UCSD-AML1 (cell line): ENCODE results near the gene GLYATL1B.
A peak's percentile ranks its signal among the peaks of the same experiment; 100 is the strongest.
"Not testable (repeated sequence)": the region's sequence is repeated elsewhere in the genome, so short reads cannot be mapped to it uniquely, and the experiment has no call there.

ENCODE experiments used
- DNase-seq: peaks from one replicate; lab custom pipeline; 2025; ENCODE audit not compliant: unreplicated experiment; lab: John Stamatoyannopoulos, UW

The GLYATL1B gene

DNA sequence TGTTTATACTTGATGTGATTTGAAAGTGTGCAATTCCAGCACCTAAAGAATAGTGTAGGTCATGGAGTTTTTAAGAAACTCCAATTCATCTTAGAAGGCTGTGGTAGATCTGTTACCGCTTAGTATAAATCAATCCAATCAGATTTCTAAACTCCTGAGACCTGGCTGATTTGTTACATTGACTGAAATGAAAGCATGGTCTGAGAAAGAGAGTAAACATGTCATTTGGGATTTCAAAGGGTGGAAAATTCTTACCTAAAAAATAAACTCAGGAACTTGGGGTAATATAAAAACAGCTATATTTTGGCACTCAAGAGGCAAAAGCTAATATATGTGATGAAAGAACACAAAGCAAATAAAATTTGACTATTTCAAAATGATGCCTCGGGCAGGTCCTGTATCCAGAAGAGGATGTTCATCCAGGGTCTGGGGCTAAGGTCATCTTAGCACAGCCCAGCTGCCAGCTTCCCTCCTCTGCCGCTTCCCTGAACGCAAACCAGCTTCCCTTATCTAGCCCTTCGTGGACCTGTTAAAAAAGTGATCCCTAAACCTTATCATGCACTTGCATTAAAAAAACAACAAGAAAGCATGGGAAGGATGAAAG lies 10.0 kb downstream of the GLYATL1B start:
- not testable (repeated sequence) for DNase-seq

DNA sequence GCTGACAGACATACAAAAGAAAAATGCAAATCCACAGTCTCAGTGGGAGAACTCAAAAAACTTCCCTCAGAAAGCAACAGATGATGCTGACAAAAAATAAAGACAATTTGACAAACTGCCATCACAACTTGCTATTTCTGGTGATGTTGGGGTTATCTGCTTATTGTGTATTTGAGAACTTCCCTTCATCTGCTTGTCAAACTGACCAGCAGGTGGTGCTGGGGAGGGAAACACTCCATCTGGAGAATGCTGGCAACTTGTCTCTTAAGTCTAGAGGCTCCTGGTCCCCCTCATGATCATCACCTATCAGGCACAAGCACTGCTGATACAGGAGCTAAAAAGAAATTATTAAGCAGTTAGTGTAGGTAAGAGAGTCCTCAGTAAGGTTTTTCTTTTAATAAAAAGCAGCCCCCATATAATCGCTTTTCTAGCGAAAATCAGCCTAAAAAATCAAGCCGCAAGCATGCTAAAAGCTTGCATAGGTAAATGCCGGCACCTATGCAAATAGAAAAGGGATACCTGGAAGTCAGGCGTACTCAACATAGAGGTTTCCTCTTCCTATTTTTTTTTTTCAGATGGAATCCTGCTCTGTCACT lies 11.1 kb downstream of the GLYATL1B start:
- DNase-seq: peak; percentile 22

DNA sequence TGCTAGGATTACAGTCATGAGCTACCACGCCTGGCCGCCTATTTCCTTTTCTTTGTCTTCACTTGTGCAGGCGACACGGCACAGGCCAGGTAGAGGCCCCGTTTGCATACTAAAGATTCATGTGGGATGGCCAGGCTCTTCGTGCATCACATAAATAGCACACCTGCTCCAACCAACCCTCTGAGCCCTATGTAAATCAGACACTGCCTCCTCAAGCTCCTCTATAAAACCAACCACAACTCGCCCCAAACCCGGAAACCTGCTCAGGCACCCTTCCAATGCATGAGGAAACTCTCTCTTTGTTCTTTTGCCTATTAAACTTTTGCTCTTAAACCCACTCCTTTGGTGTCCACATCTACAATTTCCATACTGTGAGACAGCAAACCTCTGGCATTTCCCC lies 11.8 kb downstream of the GLYATL1B start:
- not testable (repeated sequence) for DNase-seq

DNA sequence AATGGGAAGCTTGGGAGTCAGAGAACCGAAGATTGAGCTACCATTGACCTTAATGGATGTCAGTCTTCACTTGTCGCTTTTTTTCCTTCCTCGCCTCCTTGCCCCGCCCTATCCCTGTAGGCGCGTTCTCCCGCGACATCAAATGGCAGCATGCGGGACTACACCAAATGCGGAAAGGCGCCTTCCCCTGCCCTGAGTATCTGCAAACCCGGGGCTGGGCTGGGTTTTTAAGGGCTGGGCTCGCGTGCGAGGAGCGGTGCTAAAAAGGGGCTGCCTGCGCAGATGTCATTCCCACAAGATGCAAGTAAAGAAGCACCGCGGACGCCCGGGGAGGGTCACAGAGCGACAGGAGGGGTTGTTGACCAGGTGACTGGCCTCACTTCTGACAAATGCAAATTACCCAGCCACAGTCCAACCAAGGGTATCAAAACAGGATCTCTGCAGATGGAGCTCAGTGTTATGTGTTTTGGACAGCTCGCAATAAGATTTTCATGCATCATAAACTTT lies 16.2 kb downstream of the GLYATL1B start:
- peak; percentile 41 for DNase-seq

DNA sequence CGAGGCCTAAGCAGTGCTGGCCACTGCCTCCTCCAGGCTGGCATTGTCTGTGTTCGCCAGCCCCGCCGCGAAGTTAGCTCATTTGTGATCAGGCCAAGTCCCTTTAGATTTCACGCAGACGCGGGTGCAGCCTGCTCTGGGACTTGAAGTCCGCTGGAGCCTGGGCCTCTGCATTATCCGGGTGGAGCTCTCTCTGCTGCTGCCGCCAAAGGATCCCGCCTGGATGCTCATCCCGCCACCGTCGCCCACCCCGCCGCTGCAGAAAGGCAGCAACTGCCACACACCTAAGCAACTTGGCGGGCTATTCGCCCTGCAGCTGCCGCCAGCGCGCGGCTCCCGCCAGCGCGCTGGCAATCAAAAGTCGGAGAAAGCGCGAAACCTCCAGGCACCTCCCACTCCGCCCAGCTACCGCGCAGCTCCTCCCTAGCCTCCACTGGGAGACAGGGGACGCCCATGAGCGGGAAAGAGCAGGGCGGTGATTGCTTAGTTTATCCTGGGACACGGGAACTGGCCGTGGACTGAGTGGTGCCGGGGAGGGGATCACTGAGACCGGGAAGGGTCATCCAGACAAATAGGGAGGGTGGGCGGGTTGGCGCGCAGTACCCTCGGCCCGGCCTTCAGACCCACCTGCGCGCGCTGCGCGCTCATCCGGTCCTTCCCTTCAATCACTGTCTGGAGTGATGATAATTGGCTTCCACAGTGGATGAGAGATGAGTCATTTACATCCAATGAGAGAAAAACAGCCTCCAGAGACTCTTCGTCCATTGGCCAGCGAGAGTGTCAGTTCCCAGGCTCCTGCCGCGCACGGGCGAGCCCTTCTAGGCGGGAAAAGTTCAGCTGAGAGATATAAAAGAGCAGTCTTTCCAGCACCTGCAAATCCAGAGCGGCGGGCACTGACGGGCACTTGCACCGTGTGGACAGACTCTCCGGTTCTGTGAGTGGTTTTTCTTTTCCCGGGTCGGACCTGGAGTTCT lies 20.5 kb downstream of the GLYATL1B start, which contains the start of gene FAM111B:
TSS of gene FAM111B (plus strand) at position 875 of the 974 bp plus-strand sequence. CDS start 2,389 bp downstream, outside the sequence.
- DNase-seq: no peak

DNA sequence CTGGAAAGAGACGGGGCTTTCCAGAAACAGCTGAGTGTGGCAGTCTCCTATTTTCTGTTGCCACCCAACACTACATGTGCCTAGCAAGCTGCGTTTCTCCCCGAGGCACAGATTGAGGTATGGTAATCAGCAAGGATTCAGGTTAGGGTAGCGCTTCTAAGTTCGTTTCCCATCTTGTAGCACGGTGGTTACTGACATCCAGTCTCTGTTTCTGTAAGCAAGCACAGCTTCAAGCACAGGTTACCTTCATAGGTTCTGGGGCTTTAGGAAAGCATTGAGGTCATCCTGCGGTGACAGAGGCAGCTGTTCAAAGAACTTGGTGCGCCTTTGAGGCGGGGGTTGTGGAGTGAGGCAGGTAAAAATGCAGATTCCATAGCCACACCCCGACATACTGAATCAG lies 21.6 kb downstream of the GLYATL1B start:
- DNase-seq: not testable (repeated sequence)

DNA sequence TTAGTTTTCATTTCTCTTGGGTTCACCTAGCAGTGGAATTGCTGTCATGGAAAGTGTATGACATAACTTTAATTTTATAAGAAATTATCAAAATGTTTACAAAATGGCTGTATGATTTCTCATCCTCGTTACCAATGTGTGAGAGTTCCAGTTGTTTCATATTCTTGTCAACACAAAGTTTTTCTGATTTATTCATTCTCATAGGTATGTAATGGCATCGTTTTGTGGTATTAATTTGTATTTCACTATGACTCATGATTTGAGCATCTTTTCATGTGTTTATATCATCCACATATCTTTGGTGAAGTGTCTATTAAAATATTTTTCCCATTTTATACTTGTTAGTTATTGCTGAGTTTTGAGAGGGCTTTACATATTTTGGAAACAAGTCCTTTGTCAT lies 26.4 kb downstream of the GLYATL1B start:
- no peak for DNase-seq

DNA sequence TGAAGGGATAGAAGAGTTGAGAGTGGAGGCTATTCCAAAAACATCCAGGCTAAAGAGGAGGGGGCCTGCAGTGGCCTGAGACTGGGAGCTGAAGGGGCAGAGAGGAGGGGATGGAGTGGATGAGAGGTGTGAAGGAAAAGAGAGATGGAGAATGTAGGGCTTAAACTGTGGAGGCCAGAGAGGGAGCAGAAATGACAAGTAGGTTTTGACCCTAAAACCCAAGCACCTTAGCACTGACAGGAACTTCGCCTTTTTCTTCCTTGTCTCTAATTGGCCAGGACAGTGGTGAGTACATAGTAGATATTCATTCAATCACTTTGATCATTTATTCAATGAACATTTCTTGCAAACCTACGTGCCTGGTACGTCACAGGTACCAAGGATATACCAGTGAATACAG lies 28.2 kb downstream of the GLYATL1B start:
- DNase-seq: no peak

DNA sequence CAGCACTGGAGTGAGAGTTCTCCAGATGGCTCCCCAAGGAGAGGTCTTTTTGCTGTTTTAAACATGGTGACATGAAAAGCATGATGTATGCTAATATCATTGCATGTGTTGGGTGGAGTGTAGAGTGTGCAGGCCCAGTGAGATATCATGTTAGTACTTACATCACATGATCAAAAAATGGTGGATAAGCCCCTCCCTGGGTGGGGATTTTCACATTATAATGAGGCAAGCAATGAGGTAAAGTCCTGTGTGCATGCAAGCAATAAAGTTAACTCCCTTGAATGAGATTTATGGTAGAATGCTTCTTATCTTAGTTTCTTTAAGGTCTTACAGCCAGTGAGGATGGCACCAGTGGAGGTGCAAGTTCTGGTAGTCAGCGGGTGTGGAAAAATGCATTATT lies 29.4 kb downstream of the GLYATL1B start:
- DNase-seq: no peak

DNA sequence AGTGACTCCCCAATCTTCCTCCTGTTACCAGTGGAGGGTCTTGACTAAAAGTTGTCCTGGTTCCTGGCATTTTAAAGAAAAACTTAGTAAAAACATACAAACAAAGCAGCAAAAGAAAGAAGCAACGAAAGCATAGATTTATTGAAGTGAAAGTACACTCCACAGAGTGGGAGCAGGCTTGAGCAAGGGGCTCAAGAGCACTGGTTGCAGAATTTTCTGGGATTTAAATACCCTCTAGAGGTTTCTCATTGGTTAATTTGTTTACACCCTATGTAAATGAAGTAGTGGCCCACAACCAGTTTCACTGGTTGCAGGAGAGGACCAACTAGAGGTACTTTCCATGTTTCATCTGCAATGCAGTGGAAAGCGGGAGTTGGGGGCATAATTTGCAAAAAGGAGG lies 31.7 kb downstream of the GLYATL1B start:
- DNase-seq: no peak

DNA sequence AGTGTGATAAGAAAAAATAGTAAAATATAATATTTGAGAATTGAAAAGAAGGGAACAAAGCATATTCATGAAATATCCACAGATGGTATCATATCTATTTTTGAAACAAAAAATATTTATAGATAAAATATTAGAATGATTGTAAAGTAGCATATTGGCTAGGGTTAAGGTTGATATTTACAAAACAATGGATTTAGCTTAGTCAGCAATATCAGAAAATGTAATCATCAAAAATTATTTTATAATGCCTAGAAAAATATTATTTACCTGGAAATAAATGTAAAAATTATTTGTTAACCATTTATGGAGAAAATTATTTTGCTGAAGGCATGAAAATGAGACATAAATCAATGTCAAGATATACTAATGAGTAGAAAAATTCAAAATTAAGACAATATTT lies 33.7 kb downstream of the GLYATL1B start:
- no peak for DNase-seq

DNA sequence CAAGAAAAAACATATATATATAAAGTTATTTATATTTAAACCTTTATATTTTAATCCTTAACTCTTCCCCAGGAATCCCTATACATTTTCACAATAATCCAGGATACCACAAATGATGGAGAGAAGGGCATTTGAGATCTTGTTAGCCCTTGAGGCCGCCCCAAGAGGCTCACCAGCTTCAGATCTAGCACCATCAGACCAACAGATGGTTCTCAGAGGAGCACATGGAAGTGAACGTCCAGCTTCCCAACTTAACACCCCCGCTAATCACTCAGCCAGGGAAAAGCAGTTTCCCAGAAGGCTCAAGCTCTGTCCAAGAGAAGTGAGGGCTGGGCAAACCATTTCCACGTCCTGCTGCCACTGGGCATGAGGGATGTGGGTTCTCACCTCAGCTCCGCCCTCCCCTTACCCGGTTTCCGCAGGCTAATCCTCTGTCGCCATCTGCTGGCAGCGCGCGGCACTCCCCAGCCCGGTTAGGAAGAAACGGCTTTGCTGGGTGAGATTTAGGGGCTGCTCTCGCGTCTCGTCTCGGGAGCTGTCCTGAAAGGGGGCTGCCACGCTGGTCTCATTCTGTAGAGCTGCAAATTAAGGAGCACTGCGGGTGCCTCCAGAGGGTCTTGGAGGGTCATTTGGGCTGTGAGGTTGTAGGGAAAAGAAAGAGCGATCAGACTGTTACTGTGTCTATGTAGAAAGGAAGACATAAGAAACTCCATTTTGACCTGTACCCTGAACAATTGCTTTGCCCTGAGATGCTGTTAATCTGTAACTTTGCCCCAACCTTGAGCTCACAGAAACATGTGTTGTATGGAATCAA lies 49.7 kb downstream of the GLYATL1B start:
- peak; percentile 86 for DNase-seq

DNA sequence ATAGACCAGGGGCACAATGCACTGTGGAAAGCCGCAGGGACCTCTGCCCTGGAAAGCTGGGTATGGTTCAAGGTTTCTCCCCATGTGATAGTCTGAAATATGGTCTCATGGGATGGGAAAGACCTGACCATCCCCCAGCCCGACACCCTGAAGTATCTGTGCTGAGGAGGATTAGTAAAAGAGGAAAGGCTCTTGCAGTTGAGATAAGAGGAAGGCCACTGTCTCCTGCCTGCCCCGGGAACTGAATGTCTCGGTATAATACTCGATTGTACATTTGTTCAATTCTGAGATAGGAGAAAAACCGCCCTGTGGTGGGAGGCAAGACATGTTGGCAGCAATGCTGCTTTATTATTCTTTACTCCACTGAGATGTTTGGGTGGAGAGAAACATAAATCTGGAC lies 50.4 kb downstream of the GLYATL1B start:
- DNase-seq: not testable (repeated sequence)

DNA sequence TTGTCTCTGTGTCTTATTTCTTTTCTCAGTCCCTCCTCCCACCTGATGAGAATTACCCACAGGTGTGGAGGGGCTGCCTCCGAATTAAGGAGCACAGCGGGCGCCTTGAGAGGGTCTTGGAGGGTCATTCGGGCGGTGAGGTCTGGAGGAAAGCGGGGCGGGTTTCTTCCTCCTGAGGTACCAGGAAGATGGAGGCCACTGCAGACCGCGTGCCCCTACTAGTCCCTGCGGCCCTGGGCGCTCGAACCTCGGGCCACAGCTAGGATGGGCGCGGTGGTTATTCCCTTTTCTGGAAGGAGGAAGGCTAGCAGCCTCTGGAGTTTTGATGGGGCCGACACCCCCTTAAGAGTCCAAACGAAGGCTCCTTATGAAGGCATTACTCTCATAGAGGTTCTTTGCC lies 51.1 kb downstream of the GLYATL1B start:
- DNase-seq: no peak

DNA sequence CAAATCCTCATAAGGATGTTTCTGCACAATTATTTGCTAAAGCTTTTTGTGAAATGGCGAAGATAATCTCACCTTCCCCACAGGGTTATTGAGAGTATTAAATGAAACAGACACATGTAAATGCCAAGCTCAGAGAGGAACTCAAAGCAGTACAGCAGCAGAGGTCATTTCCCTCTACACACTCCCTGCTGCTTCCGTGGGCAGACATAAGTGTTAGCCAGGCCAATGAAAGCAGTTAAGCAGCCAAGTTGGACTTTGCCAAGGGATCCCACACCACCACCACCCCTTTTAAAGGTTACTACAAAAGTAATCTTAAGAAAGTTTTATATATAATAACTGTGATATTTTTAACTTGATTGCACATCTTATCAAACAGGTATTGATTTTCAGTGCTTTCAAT lies 52.5 kb downstream of the GLYATL1B start:
- DNase-seq: no peak

DNA sequence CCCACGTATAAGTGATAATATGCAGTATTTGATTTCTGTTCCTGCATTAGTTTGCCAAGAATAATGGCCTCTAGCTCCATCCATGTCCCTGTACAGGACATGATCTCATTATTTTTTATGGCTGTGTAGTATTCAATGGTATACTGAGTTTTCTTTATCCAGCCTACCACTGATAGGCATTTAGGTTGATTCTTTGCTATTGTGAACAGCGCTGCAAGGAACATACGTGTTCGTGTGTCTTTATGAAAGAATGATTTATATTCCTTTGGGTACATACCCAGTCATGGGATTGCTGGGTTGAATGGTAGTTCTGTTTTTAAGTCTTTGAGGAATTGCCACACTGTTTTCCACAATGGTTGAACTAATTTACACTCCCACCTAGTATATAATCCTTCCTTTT lies 55.1 kb downstream of the GLYATL1B start:
- DNase-seq: no peak

DNA sequence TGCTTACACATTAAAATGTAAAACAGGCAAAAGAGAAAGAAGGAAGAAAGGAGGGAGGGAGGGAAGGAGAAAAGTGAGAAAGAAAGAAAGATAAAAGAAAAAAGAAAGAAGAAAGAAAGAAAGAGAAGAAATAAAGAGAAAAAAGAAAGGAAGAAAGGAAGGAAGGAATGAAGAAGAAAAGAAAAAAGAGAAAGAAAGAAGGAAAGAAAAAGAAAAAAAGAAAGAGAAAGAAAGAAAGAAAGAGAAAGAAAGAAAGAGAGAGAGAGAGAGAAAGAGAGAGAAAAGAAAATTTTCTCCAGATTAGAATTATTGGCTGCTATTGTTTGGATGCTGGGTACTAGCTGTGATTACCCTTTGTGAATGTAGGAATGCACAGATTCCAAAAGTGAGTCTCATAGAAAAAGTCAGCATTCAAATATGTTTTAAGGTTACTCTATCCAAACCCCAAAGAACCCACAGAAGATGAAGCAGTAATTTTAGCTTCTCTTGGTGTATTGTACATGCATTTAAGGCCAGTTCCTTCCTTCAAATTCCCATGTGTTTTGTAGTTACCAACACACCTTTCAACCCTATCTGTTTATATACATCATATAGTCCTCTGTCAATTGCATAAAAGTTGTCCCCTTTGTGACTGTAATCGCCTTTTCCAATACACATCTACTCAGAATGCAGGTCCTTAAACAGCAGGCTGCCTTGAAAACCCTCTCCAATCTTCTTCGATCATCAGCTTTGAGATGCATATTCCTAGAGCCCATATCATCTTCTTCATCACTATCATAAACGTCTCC lies 55.8 kb downstream of the GLYATL1B start:
- no peak for DNase-seq

DNA sequence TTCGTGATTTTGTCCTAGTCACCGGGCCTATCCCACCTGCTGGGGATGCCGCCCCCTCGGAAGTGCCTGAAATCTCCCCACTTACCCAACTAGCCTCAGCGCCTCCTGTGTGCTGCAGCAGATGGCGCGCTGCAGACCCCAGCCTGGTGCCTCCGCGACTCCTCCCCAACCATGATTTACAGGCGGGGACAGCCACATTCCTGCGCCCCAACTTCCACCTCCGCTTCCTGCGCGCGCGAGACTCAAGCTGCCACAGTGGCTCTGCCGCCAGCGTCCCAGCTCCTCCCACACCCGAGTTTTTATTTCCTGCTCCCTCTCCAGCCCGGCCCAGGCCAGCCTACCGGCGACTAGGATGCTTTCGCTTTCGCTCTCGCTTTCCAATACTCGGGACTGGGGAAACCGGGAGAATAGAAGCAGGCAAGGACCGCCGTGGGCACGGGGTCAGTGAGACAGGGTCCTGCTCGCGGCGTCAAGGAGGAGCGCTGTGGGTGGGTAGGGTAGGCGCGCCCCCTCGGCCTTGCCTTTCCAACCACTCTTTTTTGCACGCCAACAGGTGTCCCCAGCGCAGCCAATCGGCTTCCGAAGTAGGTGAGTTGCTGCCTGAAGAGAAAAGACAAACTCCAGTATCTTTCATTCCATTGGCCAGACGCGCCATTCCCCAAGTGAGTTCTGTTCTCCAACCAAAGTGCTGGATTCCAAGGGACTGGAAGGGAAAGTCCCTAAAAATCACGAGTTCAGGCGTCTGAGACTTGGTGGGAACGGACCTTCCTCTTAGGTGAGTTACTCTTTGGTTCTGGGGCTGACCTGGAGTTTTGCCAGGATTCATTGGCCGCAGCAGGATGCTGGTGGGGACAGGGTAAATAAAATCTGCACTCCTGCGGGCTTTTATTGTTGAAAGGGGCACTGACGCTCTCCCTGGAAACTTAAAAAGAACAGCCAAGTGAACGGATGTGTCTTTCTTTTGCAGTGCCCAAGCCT lies 56.7 kb downstream of the GLYATL1B start, which contains the start of gene FAM111A:
TSS of gene FAM111A (plus strand) at position 327 of the 978 bp plus-strand sequence. CDS start 6,017 bp downstream, outside the sequence.
- peak; percentile 90 for DNase-seq

DNA sequence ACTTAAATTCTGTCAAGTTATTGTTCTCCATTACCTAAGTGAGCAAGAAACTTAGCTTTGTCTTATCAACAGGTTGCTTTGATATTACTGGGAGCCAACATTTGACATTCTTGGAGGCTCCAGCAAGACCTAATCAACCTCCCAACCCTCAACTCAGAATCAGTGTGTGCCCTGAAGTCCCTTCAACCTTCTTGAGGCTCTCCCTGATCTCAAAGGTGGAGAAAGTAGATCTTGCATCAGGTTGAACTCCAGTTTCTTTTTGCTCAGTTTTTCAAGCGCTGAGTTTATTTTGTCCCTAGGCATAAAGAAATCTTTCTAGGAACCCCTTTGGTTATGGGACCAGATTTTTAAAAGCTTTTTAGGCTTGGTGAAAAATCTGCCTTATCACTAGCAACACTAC lies 58.0 kb downstream of the GLYATL1B start:
- DNase-seq: no peak
